Islet of Langerhans (tissue), 1 donor: ENCODE measurements around the gene QRFP.

Source experiments
- FAIRE-seq: peaks from one replicate; lab custom pipeline; 2011; peaks lifted over from hg19 to GRCh38; lab: Jason Lieb, UNC

Gene QRFP

DNA sequence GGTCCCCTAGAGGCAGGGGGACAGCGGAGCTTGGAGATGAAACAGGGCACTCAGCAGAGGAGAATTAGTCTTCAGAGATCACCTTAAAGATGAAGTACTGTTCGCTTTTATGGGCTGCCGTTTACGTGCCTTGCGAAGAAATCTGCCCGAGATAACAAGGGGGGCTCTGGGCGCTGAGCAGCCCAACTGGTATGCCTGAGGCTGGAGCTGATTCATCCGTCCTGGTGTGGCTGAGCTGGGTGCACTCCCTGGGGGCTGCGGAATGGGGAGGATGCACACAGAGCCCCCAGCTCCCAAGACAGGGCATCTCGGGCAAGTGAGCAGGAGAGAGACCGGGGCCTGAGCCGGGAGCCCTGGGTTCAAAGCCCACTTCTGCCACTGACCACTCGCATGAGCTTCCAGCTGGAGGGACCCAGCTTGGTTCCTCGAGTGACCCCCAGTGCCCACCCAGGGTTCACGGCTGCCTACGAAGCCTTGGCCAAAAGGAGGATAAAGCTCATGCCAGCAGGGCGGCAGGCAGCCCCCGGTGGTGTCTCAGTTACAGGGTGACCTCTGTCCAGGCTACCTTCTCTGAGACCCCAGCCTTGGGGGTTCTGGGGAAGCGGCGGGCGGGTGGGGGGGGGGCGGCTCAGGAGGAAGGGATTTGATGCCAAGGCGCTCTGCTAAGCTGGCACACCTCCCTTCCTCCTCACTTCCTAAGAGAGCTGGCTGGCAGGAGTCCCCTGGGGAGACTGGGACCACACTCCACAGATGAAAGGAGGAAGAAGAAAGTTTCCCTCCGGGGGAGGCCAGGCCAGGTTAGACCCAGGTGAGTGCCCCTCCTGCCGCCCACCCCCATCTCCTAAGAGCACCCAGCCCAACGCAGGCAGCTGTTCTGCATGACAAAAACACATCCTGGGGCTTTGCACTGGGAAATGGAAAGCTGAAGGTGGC lies 36.8 kb upstream of the QRFP start:
- FAIRE-seq = no peak

DNA sequence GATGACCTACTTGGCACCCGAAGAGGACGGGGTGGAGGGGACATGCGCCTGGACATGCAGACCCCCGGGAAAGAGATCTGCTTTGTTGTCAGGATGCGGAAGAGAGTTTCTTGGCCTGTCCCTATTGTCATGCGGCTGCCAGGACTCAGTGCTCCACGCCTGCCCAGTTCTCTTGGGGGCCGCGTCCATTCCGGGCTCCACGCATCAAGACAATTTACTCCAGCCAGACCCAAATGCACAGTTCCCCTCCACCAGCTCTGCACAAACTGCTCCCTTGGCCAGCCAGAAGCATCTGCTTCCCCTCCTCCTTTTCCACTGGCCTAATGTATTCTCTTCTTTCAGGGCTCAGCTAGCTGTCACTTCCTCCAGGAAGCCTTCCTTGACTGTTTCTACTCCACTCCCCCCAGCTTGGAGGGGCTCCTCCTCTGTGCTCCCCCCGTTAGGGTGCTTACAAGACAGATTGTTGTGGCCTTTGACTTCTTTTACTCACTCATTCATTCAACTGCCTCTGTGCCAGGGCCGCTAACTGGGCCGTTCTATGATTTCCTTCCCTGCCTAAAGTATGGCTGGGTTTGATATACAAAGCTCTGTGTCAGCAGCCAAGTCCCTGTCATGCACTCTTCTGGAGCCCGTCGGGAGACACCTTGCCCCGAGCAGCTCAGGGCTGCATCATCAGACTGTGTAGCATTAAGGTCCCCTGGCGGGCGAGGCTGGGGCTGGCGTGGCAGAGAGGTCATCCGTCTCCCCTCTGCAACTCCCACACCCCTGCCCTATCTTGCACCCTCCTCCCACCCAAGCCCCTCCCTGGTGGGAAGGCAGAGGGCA lies 35.9 kb upstream of the QRFP start:
- no peak for FAIRE-seq

DNA sequence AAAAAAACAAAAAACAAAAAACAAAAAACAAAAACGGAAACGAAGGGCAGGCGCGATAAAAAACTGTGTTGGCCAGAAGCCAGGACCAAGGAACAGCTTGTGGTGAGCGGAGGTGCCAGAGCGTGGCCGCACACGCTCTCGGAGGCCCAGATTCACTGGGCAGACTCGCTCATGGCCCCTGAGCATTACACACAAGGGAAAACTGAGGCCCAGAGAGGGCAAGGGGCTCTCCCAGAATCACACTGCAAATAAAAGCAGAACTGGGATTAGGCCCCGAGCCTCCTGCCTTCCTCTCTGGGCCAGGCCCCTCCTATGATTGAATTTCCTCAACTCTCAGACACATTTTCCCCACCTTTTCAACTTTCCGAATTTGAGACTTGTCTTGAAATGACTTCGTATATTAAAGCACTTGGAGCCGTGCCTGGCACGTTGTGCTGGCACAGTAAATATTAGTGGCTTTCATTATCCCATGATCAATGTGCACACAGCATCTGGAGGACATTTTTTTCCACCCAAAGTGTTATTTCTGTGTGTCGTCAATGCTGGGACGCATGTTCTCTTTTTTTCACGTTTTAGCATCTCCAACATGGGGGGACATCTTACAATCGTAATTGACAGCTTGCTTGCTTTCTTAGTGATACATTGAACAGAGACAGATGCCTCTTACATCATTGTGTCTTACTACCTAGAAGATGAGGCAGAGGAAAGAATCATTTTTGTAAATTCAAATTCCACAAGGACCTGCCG lies 35.1 kb upstream of the QRFP start:
- no peak for FAIRE-seq

DNA sequence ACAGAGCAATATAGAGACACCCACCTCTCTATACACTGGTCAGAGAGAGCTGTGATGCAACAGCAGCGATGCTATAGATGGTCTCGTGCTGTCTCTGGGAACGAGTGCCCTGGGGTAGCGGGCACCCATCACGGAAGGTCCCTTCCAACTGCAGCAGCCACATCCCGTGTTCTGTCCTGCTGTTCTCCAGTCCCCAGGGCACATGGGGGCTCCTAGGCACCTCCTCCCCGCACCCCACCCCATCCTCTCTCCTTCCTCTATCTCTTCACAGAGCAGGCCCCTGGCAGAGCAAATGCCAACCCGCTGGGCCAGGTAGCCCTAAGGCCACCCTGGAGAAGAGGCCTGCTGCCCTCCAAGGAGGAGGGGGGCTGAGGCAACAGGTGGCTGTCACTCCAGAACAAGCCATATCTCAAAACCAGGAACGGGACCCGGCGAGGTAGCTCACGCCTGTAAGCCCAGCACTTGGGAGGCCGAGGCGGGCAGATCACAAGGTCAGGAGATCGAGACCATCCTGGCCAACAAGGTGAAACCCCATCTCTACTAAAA lies 34.3 kb upstream of the QRFP start:
- FAIRE-seq = no peak

DNA sequence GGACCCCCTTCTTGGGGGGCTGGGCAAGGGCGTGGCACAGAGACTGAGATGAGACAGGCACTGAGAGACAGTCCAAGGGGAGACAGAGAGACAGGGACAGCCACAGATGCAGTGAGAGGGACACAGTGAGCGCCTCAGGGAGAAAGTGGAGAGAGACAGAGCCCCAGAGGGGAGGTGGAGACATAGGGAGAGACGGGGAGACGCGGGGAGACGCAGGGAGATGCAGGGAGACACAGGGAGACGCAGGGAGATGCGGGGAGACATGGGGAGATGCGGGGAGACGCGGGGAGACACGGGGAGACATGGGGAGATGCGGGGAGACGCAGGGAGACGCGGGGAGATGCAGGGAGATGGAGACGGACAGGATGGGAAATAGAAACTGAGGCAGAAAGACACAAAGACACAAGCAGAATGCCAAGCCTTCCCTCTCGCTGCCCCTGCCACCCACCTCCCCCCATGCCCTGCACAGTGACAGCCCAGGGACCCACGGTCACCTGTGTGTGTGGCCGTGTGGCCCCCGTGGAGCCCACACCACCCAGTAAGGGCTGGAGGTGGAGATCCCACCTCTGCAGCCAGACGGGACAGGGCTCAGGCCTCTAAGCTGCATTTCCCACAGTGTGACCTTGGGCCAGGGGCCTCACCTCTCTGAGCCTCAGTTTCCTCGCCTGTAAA lies 33.7 kb upstream of the QRFP start:
- no peak for FAIRE-seq

DNA sequence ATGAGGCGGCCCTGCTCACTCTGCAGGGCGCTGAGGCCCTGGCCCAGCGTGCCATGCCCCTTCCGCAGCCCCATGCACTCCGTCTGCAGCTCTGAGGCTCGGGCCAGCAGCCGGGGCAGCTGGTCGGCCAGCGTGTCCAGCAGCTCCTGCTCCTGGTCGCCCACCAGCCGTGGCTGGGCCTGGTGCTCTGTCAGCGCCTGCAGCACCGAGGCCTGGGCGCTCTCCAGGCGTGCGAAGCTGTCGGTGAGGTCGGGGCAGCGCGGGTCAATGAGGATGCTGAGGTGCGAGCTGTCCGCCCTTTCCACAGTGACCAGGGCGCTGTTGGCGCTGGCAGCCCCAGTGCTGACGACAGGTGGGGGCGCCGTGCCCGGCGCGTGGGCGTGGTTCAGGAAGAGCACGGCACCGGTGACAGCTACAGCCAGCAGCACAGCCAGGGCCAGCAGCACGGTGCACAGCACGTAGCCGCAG lies 33.0 kb upstream of the QRFP start:
- no peak for FAIRE-seq

DNA sequence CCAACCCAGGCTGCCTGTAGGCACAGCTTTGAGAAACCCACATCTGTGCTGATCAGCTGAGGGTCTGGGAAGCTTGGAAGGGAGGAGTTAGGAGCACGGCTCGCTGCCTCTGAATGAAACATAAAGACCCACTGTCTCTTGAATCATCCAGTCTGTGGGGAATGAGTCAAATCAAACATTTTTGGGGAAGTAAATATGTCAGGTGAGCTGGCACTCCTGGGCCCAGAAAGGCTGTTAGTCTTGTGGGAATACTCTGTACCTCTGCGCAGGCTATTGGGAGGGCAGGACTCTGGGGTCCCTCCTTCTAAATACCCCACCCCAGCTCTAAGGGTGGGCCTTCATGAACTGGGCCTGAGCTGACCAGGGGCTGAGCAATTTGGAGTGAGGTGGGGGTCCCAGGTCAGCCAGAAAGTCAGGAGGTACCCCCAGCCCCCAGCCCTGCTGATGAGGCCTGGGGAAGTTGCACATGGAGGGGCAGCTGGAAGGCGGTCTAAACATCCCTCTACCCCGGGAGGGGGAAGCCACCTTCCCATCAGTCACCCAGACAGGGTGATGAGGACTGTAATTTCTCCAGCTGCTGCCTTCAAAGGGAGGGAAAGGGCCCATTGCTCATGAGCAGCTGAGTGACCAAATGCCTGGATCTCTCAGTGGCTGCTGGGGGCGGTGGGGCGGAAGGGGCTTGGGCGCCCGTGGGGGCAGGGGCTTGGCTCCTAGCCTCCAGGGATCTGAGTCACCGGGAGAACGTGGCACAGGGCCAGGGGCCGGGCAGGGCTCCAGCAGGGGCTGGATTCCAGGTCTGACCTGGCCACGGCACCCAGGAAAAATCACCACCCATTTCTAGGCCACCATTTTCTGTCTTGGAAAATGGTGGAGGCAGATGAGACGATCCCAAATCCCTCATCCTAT lies 31.6 kb upstream of the QRFP start:
- no peak for FAIRE-seq

DNA sequence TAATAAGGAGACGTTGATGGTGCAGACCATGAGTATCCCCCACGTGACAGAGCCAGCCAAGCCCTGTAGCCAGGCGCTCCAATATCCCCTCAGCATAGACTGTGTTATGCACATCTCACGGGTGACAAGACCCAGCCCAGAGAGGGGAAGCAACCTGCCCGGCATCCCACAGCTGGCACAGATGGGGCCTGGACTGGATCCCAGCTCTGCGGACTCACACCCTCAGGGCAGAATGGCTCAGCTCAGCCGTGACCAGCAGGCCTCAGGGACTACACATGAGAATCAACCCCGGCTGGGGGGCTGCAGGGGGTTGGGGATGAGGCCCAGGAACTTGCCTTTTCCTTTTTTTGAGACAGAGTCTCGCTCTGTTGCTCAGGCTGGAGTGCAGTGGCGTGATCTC lies 30.7 kb upstream of the QRFP start:
- no peak for FAIRE-seq

DNA sequence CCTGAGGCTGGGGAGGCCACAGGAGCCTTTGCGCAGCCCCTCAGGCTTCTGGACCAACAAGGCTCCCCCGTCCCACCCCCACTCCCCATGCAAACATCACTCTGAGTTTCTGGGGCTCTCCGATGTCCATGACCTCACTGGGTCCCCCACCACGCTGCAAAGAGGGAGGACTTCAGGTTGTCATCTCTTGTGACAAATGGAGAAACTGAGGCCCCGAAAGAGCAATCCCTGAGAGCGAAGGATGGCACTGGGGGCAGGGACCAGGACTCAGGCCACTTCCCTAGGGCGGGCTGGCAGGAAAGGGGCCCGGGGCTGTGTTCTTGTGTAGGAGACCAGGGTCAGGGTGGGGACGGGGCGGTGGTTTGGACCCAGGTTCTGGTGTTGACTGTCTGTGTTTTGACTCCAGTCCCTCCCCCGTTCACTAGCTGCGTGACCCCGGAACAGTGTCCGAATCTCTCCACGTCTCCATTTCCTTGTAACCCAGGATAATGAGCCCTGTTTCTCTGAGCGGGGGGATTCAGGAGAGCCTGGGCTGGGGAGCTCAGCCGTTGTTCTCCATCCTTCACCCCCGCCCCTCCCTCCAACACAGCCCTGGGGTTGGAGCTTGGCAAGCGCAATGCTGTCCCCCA lies 28.6 kb upstream of the QRFP start:
- FAIRE-seq = no peak

DNA sequence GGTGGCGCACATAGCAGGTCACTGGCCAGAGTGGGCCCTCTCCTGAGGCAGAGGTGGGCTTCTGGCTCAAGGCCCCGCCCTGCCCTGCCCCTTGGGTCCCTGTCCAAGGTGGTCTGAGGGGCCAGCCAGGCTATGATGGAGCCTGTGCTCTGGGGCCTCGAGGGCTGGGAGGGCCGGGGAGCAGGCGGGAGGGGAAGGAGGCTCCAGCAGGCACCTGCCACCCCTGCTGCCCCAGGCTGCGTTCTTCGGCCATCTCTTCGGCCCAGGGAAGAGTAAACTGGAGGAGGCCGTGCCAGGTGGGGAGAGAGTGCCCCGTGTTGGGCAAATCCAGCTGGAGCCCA lies 27.8 kb upstream of the QRFP start:
- FAIRE-seq = no peak

DNA sequence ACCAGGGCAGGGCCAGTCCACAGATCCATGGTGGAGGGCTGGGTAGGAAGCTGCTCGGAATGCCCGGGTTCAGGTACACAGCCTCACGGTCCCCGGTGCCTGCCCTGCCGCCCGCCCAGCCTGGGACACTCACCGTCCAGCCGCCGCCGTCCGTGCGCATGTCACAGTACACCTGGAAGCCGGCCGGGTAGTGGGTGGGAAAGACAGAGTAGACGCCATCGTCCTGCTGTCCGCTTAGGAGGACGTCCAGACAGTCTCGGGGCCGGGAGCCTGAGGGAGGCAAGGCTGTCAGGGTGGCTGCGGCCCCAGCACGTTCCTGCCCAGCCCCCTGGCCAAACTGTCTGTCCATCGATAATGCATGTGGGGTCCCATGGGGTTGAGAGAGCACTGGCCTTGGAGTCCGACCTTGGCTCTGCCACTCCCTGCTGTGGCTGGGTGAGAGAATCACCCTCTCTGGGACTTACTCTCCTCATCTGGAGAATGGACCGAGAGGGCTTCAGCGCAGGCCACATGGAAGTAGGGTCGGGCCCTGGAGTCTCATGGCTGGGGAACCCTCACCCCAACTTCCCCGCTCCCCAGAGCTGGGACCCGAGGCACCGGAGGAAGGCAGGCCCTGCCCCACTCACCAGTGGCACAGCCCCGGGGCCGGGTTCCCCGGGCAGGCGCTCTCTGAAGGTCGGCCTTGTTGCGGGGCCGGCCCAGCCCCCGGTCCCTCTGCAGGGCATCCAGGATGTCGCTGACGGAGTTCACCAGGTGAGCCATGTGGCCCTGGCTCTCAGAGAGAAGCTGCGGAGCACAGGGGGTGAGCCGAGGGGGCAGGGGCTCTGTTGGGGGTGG lies 27.2 kb upstream of the QRFP start:
- no peak for FAIRE-seq

DNA sequence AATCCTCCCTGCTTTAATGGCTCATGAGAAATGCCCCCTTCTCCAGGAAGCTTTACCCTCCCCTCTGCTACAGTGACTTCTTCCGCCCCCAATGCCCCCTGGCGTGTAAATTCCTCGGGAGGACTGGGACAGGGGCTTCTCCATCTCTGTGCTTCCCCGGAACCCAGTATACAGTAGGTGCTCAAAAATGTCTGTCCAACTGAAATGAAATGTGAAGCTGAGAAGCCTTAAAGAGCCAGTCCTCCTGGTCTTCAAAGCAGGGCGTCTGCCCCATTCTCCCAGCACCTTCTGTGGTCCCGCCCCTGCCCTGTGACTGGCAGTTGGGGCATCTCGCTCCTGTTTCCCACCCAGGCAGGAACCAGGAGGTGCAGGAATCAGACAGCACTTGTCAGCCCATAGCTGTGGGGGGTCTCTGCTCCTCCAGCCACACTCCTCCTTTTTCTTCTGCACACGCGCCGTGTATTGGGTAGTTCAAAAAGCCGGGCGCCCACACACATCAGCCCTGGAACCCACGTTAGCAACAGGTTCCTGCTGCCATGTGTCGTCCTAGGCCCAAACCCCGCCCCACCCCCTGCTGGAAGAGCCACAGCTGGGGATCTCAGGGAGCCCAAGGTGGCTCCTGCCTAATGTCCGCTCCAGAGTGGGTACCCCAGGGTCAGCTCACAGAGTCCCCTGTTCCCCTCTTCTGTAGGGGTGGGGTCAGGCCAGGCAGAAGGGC lies 26.4 kb upstream of the QRFP start:
- no peak for FAIRE-seq

DNA sequence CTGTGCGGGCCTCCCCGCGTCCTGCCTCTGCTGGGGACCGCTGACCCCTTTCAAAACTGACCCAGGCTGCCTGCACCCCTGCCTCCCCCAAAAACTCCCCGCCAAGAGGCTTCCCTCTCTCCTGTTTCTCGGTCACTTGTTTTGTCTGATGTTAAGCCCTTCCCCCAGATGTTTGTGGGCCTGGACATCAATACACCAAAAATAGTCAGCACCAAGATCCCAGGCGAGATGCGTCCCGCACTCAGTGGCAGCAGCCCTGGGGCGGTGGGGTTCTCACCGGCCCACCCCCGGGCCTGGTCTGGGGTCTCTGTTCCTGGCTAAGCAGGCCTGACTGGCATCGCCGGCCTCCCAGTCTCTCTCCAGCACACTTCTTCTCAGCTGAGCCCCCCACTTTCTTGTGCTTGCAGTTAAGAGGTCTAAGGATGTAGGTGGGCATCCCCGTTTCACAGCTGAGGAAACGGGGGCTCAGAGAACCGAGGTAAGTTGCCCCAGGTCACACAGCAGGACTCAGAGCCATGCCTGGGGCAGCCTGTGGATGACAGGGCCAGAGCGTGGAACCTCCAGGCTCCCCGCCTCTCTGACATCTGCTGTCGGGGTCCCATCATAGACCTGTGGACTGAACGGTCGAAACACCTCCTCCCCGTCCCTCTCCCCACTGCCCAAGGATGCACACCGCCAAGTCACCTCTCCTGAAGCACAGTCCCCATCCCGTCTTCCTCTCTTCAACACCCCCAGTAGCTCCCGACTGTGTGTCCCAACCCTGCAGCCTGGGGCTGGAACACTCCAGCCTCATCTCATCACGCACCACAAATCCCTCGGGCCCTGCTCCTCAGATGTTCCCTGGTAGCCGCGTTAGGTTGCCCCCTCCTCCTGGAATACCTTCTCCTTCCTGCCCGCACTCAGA lies 25.6 kb upstream of the QRFP start:
- no peak for FAIRE-seq

DNA sequence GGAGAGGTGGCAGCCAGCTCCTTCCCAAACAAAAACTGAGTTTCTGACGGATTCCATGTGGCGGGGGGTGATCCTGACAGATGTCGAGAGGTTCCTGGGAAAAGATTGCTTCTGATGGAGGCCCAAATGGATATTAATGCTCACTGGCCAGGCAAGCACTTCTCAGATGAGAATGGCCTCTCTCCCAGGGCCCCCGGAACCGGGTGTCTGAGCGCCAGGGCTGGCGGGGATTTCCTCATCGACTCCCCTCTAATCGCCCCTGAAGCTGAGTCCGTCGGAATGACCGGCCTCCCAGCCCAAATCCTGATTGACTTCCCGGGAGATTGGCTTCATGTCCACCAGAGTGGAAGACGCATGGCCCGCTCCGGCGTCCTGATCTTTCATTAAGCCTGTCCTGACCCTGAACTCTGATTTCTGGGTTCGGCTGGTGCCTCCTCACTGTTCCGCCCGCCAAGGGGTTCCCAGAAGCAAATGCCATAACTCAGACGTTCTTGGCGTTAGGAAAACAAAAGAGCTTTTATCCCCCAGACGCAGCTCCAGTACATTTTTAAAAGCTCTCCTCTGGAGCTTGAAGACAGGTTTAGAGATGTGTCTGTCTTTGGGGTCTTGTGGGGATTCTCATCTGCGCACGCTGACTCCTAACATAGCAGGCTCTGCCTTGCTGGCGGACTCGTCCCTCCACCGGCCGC lies 24.8 kb upstream of the QRFP start:
- no peak for FAIRE-seq

DNA sequence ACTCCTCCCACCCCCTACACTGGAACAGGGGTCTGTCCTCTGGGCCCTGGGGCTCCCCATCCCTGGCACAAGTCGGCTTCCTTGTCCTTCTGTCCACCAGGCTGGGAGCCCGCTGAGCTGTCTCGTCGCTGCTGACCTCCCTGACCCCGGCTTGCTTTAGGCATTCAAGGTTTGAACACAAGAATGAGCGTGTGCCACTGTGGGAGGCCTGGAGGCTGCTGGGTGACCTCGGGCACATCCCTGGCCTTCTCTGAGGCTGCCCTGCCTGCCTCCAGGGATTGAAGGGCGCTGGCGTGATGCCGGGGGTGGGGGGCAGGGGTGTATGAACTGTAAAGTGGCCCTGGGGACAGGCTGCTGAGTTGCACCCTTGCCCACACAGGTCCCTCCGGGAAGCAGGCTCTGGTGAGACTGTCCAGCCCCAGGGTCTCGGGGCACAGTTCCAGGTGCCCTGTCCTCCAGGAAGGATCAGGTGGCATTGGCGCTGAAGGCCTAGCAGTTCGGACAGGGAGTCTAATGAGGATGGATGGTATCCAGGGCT lies 24.2 kb upstream of the QRFP start:
- no peak for FAIRE-seq

DNA sequence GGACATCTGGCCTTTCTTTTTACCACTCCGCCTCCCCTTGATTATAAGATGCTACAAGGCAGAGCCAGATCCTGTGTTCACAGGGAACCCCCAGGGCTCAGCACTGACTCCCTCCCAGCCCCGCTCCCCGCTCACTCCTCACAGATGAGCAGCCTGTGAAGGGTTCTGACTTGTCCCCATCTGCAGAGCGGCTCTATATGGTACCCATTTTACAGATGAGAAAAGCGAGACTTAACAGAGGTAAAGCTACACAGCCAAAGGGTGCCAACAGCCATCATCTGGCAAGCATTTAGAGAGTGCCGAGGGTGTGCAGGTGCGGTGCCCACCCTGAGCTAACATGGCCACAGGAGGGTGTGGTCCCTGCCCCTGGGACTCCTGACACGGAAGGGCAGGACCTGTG lies 23.6 kb upstream of the QRFP start:
- no peak for FAIRE-seq
